GM18868 (cell line): ENCODE results near the gene ANKRD62.

Experiments
- ATAC-seq: cut with Tn5 transposase; IDR thresholded peaks from one replicate; pipeline ENCODE4 v1.9.1; 2021; ENCODE audit warnings: mild to moderate bottlenecking, moderate library complexity; ENCODE audit not compliant: unreplicated experiment

ANKRD62 gene

DNA sequence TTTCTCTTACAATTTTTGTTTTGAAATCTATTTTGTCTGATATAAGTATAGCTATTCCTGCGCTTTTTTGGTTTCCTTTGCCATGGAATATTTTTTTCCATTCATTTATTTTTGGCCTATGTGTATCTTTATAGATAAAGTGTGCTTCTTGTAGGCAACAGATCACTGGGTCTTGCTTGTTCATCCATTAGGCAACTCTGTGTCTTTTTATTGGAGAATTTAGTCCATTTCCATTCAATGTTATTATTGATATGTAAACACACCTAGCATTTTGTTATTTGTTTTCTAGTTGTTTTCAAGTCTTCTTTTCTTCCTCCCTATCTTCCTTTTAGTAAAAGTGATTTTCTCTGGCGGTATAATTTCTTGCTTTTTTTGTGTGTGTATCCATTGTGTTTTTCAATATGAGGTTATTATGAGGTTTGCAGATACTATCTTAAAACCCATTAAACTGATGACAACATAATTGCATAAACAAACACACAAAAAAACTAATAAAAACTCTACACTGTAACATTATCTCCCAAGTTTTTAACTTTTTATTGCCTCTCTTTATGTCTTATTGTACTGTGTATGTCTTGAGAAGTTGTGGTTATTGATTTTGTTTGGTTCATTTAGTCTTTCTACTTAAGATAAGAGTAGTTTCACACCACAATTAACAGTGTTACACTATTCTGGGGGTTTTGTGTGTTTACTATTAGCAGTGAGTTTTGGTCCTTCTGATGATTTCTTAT lies 71.6 kb downstream of the ANKRD62 start:
- no peak for ATAC-seq
